Testis (tissue), 2 donors: Measurements from ENCODE around the gene VPS54.

Source experiments
- CTCF ChIP-seq, 3 experiments: fragments of 450-650 bp in 2 of 3; fragments of 200-600 bp in 1 of 3; sonication (generic) in 1 of 3; IDR thresholded peaks; one replicate each; pipeline ENCODE4 v1.5.1; 2016 to 2019; ENCODE audit warnings: antibody characterized with exemption in 3 of 3, mild to moderate bottlenecking in 2 of 3, moderate library complexity in 1 of 3
- POLR2A ChIP-seq: fragments of 450-650 bp; IDR thresholded peaks from one replicate; pipeline ENCODE4 v1.6.1; 2017; ENCODE audit warnings: antibody characterized with exemption, mild to moderate bottlenecking, moderate library complexity

GRCh38 chr2:64062840-64063239, 43.6 kb upstream of the VPS54 start:
- TF ChIP-seq POLR2A (no peak), CTCF (IDR thresholded peaks at IDR 0.05) (no peak)
